Fibroblast of pulmonary artery (primary cell): Measurements from ENCODE around the gene PACRGL.

Source experiments
- DNase-seq: peaks from one replicate; pipeline ENCODE4 v3.0.0-alpha.2; 2010; ENCODE audit warnings: low read depth
- H3K4me3 ChIP-seq: replicated peaks from 2 replicates; pipeline ENCODE4 v1.5.1; 2011; ENCODE audit warnings: low read depth, mild to moderate bottlenecking, control low read depth, low read length, moderate library complexity
- TF ChIP-seq, protein P1 (sequence below): IDR thresholded peaks from 2 replicates; pipeline ENCODE4 v1.5.1; 2011; ENCODE audit warnings: mild to moderate bottlenecking, control low read depth, low read length, inconsistent platforms; ENCODE audit errors: missing control alignments

The PACRGL gene

DNA sequence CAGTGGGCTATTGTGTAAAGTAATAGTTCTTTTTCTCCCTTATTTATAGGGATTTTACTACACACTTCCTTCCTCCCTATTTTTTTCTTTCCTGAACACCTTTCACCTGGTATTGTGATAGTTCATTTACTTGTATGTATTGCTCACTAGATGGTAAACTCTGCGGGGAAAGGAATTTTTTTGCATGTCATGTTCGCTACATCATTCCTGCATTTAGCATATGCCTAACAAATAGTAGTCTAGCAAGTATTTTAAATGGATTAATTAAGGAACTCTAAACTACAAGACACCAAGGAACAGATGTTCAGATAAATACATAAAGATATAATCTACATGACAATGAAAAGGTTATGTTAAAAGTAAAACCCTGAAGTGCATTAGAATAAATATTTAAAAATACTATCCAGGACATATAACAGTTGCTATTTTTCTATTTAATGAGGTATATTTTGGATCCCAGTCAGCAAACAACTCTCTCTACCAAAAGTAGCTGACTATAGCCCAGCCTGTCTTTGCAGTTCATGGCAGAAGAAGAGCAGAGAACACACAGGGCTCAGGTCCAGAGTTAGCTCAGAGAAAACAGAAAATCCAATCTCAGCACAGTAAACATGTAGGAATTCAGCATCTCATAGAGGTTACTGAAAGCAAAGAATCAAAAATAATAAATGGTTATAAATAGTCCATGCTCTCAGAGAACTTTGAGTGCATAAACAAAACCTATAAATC is 87.8 kb downstream of the PACRGL start:
- no peak overlapping the region for H3K4me3 ChIP-seq
- TF ChIP-seq, protein P1, sequence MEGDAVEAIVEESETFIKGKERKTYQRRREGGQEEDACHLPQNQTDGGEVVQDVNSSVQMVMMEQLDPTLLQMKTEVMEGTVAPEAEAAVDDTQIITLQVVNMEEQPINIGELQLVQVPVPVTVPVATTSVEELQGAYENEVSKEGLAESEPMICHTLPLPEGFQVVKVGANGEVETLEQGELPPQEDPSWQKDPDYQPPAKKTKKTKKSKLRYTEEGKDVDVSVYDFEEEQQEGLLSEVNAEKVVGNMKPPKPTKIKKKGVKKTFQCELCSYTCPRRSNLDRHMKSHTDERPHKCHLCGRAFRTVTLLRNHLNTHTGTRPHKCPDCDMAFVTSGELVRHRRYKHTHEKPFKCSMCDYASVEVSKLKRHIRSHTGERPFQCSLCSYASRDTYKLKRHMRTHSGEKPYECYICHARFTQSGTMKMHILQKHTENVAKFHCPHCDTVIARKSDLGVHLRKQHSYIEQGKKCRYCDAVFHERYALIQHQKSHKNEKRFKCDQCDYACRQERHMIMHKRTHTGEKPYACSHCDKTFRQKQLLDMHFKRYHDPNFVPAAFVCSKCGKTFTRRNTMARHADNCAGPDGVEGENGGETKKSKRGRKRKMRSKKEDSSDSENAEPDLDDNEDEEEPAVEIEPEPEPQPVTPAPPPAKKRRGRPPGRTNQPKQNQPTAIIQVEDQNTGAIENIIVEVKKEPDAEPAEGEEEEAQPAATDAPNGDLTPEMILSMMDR: no peak
- no peak for DNase-seq
